HepG2 (cell line): ENCODE measurements around the gene PCSK5.

Experiments
- KDM4B ChIP-seq: sonication (generic); formaldehyde crosslinking; IDR thresholded peaks from 2 replicates; pipeline ENCODE4 v1.4.0; 2020; ENCODE audit warnings: missing genetic modification reagents
- NBN ChIP-seq: fragments of 450-650 bp; conservative IDR thresholded peaks from 2 replicates; pipeline ENCODE4 v1.6.1; 2017
- NFE2L2 ChIP-seq: fragments of 150-350 bp; IDR thresholded peaks from 2 replicates; pipeline ENCODE4 v1.6.1; 2014; ENCODE audit warnings: low read length
- POLR2AphosphoS5 ChIP-seq: IDR thresholded peaks from 2 replicates; pipeline ENCODE4 v1.6.1; 2012; ENCODE audit warnings: low read depth, low read length
- SP2 ChIP-seq: sonication (generic); formaldehyde crosslinking; IDR thresholded peaks from 2 replicates; pipeline ENCODE4 v1.5.1; 2020; ENCODE audit warnings: mild to moderate bottlenecking, missing genetic modification reagents
- TAF1 ChIP-seq: sonication (generic); formaldehyde crosslinking; IDR thresholded peaks from 2 replicates; pipeline ENCODE4 v1.4.0; 2020; ENCODE audit warnings: missing genetic modification reagents
- XRCC5 ChIP-seq: fragments of 200-400 bp; formaldehyde crosslinking; optimal IDR thresholded peaks from 2 replicates; pipeline ENCODE3; 2017; ENCODE audit warnings: mild to moderate bottlenecking, low read length
- ZFY ChIP-seq: sonication (generic); formaldehyde crosslinking; IDR thresholded peaks from 2 replicates; pipeline ENCODE4 v1.4.0; 2020; ENCODE audit warnings: missing genetic modification reagents
- TF ChIP-seq, protein P1 (sequence below): sonication (generic); formaldehyde crosslinking; IDR thresholded peaks from 2 replicates; pipeline ENCODE4 v1.5.0; 2020; ENCODE audit warnings: mild to moderate bottlenecking, missing genetic modification reagents, moderate library complexity

GRCh38 chr9:75889977-75890471 is 449 bp upstream of the PCSK5 start:
- no peak for TF ChIP-seq NBN
- no peak for TF ChIP-seq SP2 (CRISPR knock-in tag)
- no peak for TF ChIP-seq ZFY (CRISPR knock-in tag)
- TF ChIP-seq, protein P1, sequence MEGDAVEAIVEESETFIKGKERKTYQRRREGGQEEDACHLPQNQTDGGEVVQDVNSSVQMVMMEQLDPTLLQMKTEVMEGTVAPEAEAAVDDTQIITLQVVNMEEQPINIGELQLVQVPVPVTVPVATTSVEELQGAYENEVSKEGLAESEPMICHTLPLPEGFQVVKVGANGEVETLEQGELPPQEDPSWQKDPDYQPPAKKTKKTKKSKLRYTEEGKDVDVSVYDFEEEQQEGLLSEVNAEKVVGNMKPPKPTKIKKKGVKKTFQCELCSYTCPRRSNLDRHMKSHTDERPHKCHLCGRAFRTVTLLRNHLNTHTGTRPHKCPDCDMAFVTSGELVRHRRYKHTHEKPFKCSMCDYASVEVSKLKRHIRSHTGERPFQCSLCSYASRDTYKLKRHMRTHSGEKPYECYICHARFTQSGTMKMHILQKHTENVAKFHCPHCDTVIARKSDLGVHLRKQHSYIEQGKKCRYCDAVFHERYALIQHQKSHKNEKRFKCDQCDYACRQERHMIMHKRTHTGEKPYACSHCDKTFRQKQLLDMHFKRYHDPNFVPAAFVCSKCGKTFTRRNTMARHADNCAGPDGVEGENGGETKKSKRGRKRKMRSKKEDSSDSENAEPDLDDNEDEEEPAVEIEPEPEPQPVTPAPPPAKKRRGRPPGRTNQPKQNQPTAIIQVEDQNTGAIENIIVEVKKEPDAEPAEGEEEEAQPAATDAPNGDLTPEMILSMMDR: no peak
- TF ChIP-seq POLR2AphosphoS5: no peak
- no peak for TF ChIP-seq NFE2L2
- TF ChIP-seq TAF1 (CRISPR knock-in tag): no peak
- TF ChIP-seq XRCC5: no peak
- no peak for TF ChIP-seq KDM4B (CRISPR knock-in tag)
